Stimulated activated CD8-positive, alpha-beta memory T cell treated with anti-CD3 and anti-CD28 coated beads, Interleukin-15, amount 100 ng/mL, for 24 hours (primary cell): ENCODE data around the gene CNTROB.
"Not testable (repeated sequence)": the region's sequence is repeated elsewhere in the genome, so short reads cannot be mapped to it uniquely, and the experiment has no call there.

Experiments used
- DNase-seq: peaks from one replicate; pipeline ENCODE4 v3.0.0-alpha.2; 2020; ENCODE audit warnings: low read depth

CNTROB gene

DNA sequence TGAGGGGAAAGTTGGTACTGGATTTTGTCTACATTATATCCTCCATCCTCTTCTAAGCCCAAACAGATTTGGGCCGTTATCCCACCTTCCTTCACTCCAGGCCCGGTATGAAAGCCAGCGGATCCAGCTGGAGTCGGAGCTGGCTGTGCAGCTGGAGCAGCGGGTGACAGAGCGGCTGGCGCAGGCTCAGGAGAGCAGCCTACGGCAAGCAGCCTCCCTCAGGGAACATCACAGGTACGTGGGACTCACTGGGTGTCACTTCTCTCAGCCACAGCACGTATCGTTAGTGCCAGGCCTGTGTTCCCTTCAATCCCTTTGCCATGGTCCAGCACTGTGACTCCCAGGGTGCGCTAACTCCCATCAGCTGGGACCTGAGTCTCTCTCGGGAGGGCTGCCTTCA lies 11.3 kb downstream of the CNTROB start:
- DNase-seq, result no peak

DNA sequence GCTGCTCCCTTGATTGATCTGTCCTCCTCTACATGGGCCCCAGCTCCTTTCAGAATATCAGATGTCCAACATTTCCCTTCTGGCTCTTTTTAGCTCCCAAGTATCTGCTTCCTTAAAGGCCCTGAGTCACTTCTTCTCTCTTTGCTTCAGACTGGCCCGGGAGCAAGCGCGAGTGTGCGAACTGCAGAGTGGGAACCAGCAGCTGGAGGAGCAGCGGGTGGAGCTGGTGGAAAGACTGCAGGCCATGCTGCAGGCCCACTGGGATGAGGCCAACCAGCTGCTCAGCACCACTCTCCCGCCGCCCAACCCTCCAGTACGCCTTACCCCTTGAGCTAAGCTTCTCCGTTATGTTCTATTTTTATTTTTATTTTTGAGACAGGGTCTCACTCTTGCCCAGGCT lies 12.3 kb downstream of the CNTROB start:
- no peak for DNase-seq

DNA sequence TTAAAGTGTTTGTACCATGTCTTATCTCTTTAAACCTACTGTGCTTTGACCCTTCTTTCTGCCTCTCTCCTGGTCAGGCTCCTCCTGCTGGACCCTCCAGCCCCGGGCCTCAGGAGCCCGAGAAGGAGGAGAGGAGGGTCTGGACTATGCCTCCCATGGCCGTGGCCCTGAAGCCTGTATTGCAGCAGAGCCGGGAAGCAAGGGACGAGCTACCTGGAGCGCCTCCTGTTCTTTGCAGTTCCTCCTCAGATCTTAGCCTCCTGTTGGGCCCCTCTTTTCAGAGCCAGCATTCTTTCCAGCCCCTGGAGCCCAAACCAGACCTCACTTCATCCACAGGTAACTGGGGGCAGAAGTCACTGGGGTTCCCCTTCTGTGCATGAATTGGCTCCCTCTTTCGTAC lies 13.6 kb downstream of the CNTROB start:
- no peak for DNase-seq

DNA sequence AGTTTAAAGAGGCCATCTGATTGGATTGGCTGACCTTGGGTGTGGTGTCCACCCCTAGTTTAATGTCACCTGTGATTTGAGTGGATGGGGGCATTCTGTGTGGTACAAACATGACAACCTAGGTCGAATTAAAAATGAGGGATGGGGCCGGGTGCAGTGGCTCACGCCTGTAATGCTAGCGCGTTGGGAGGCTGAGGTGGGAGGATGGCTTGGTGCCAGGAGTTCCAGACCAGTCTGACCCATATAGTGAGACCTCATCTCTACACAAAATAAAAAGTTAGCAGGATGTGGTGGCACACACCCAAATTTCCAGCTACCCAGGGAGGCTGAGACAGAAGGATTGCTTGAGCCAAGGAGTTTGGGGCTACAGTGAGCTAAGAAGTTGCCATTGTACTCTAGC lies 14.4 kb downstream of the CNTROB start:
- DNase-seq, result no peak

DNA sequence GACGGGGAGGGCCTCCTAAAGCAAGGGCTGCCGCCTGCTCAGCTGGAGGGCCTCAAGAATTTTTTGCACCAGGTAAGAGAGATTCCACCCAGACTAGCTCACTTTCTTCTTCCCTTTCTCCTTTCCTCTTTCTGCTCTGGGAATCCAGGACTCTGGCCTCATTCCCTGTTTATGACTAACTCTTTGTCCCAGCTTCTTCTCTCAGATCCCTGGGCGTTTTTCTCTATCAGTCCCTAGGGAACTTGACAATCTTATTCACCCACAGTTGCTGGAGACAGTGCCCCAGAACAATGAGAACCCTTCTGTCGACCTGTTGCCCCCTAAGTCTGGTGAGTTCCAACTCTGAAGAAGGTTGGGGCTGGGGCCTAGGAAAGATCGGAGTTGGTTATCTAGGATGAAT lies 15.6 kb downstream of the CNTROB start:
- DNase-seq, result no peak

DNA sequence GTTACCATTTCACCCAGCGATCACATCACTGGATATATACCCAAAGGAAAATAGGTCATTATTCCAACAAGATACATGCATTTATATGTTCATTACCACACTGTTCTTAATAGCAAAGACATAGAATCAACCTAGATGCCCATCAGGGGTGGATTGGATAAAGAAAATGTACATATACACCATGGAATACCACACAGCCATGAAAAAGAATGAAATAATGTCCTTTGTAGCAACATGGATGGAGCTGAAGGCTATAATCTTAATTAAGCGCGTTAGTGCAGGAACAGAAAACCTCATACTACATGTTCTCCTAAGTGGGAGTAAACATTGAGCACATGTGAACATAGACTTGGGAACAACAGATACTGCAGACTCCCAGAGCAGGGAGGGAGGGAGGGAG lies 18.6 kb downstream of the CNTROB start:
- DNase-seq, result no peak

DNA sequence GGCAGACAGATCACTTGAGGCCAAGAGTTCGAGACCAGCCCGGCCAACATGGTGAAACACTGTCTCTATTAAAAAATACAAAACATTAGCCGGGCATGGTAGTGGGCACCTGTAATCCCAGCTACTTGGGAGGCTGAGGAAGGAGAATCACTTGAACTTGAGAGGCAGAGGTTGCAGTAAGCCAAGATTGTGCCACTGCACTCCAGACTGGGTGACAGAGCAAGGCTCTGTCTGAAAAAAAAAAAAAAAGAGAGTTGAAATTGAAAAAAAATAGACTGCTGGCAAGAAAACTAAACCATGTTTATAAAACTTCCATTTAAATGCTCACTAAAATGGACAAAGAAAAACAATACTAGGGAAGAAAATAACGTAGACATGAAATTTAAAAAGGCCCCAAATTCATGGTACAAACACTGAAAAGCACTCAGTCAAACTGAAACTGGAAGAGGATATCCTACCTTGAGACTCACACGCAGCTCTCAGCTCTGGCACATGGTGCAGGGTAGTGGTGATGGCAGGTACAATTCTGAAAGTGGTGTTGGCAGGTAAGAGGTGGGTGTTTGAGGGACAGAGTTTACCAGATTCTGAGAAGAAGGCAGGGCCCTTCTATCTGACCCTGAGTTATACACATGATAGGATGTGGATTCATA lies 19.3 kb downstream of the CNTROB start:
- DNase-seq, result no peak

DNA sequence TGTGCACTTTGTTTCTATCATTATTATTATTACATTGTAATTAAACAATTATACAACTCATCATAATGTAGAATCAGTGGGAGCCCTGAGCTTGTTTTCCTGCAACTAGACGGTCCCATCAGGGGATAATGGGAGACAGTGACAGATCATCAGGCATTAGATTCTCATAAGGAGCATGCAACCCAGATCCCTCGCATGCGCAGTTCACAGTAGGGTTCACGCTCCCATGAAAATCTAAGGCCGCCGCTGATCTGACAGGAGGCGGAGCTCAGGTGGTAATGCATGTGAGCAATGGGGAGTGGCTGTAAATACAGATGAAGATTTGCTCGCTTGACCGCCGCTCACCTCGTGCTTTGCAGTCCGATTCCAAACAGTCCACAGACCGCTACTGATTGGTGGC lies 21.3 kb downstream of the CNTROB start:
- not testable (repeated sequence) for DNase-seq

DNA sequence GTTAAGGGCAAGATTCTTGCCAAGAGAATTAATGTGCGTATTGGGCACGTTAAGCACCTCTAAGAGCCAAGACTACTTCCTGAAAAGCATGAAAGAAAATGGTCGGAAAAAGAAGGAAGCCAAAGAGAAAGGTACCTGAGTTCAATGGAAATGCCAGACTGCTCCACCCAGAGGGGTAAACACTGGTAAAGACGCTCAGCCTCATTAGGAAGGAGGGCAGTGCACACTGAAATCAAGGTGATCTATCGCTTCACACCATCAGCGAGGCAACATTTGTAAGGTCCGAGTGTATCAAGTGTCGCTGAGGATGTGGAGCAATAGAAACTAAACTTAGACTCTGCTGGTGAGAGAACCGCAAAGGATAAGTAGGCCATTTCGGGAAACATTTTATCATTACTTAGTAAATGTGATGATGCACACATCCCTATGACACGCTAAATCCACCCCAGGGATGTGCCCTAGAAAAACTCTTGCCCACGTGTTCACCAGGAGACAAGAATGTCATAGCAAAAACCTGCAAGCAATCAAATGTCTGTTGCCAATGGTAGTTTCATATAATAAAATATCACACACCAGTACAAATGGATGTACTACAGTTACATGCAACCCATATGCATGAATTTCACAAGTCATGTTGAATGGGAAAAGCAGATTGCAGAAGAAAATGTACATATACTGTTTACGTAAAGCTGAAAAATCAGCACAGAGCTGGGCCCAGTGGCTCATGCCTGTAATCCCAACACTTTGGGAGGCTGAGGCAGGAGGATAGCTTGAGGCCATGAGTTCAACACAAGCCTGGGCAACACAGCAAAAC lies 23.6 kb downstream of the CNTROB start:
- DNase-seq, result no peak

DNA sequence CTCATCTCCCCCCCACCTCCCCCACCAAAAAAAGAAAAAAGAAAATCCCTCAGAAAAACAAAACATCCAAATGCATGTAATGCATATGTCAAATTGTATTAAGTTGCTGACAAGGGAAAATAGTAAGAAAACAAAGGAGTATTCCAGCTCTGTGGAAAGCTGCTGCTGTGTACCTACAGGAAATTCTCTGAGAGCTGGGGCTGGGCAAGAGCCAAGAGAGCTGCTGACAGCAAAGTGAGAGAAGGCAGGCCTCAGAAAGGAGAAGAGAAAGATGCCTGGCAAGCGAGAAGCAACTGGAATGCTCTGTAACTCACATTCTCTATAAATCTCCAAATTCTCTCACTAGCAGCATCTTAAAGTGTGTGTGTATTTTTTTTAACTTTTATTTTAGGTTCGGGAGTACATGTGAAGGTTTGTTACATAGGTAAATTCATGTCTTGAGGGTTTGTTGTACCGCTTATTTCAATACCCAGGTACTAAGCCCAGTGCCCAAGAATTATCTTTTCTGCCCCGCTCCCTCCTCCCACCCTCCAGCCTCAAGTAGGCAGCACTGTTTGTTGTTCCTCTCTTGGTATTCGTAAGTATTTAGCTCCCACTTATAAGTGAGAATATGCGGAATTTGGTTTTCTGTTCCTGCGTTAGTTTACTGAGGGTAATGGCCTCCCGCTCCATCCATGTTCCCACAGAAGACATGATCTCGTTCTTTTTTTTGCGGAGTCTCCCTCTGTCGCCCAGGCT lies 24.4 kb downstream of the CNTROB start:
- DNase-seq, result no peak

DNA sequence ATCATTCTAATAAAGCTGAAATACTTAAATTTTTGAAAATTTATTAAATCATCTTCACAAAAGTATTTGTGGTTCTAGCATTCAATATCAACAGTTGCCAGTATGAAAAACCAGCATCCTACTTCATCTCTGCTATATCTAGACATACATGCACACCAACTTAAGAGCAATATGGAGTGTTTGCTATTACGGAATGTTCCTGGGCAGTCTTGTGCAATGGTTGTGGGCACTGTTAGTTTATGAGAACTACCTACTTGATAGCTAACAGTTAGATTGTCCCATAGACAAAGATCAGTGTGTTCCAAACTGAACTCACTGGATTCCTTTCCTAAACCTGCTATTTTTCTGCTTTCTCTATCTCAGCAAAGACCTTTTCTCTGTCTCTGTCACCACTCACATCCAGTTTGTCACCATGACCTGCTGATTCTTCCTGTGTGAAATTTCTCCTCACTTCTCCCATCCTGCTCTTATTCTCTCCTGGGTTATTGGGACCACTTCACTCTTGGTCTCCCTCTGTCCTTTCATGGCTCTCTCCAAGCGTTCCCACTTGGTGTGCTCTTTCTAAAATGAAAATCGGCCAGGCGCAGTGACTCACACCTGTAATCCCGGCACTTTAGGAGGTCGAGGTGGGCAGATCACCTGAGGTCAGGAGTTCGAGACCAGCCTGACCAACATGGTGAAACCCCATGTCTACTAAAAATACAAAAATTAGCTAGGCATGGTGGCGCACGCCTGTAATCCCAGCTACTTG lies 27.7 kb downstream of the CNTROB start:
- no peak for DNase-seq

DNA sequence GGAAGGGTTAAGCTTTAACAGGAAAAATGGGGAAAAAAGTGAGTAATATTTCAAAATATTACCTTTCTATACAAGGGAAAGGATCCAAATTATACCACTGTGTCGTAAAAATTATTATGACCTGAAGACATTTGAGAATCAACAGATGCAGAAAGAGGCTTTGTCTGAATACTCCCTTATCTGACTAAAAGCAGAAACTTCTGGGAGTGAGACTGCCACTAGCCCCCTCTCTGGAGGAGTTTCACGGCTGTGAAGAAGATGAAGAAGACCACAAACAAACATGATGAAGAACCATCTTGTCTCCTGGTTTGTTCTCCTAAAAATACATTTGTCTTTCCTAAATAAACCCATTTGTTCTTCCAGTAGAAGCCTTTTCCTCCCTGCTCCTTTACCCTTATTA lies 29.4 kb downstream of the CNTROB start:
- no peak for DNase-seq

DNA sequence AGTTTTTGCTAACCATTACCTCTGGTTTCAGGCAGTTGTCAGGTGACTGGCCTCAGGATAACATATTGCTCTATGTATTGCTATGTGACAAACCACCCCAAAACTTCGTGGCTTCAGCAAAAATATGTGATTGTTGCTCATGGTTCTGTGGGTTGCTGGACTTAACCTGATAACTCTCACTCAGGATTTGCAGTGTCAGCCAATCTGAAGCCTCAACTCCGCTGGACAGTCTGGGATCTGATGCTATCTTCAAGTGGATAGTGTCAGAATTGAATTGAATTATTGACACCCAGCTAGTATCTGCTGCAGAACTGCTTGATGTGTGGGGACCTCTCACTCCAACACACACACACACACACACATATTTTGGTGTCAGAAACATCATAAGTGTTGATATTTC lies 35.7 kb downstream of the CNTROB start:
- DNase-seq, result no peak

DNA sequence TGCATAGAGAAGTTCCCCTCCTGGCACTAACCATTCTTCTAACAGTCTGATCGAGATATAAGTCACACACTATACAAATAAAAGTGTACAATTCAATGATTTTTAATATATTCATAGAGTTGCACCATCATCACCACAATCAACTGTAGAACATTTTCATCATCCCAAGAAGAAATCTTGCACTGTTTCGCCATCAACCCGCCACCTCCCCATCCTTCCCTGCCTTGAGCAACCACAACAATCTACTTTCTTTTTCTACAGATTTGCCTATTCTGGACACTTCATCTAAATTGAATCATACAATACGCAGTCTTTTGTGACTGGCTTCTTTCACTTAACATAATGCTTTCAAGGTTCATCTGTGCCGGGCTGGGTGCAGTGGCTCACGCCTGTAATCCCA lies 37.4 kb downstream of the CNTROB start:
- no peak for DNase-seq

DNA sequence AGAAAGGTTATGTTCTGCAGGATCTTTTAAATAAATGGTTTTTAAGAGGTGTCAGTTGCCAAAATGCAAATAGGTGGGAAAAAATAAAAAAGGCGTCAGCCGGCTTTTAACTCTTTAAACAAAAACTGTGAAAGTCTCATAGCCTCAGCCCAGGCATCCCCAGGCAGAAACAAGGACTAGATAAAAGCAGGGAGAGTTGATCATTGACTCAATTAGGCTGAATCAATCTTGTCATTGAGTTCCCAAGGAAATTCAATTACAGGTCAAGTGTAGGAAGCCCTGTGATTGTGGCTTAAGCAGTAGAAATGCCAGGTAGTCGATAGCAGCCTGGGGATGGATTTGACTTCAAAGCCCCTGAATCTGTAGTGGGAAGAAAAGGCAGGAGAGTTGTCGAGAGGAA lies 39.6 kb downstream of the CNTROB start:
- DNase-seq, result no peak

DNA sequence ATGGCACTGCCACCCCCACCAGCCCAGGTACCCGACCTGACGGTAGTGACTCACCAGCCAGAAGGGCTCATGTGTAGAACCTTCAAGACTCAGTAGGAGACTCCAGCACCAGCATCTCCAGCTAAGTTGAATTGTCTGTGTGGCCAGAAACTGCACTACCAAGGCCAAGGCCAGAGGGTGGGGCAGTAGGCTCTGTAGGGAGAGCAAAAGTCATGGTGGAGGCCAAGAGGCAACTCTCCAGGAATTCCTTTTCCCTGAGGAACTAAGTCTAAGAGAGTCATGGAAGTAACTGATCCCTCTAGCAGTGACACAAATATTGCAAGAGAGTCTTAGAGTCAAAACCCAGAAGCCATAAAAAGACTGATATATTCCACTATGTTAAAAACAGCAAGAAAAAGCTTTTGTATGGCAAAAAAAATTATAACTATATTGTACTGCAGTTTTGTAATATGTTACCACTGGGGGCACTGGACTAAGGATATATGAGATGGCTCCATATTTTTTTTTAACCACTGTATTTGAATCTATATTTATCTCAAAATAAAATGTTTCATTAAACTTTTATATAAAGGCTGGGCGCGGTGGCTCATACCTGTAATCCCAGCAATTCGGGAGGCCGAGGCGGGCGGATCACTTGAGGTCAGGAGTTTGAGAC lies 40.3 kb downstream of the CNTROB start:
- DNase-seq, result no peak

DNA sequence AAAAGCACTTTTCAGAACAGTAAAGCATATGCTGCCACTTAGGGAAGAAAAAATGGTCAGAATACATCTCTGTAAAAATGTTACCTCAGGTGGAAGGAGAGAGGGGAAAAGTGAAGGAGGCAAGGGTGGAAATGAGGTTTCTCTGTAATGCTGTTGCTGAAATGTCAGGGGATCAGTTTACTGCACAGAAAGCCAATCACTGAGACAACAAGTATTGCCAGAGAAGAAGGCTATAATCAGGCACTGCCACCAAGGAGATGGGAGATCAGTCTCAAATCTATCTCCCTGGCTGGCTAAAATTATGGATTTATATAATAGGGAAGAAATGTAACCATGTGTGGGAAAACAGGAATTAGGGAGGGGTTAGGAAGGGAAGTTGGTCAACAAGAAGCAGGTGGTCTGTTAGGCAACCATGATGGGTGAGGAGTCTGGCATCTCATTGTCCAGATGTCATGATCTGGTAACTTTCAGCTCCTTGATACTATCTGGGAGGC lies 42.7 kb downstream of the CNTROB start:
- no peak for DNase-seq

DNA sequence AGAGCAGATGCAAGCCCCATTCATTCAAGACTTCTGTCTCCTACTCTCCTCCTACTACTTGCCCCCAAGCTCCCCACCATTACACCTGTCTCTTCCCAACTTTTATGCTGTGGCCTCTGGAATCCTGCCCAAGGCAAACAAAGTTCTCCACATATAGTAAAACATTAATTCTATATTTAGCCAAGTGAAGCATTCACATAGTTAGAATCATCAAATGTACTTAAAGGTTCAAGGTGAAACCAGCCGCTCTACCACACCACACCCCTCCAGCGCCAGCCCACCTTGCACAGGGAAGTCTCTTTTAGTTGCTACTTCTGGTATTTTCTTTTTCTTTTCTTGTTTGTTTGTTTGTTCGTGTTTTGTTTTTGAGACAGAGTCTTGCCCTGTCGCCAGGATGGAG lies 45.0 kb downstream of the CNTROB start:
- DNase-seq, result no peak

DNA sequence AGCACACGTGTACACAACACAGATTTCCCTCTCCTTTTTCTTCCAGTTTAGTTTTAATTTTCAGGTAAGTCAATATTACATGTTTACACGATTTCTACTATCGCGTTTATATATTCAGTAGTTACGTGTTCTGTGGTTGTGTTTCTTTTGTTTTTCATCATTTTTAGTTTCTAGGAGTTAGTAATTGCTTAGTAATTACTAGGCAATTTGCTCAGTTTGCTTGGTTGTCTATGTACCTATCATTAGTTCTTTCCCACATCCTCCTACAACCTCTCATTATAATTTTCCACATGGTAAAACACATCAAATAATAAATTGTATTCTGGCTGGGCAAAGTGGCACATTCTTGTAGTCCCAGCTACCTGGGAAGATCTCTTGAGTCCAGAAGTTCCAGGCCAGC lies 45.8 kb downstream of the CNTROB start:
- no peak for DNase-seq

DNA sequence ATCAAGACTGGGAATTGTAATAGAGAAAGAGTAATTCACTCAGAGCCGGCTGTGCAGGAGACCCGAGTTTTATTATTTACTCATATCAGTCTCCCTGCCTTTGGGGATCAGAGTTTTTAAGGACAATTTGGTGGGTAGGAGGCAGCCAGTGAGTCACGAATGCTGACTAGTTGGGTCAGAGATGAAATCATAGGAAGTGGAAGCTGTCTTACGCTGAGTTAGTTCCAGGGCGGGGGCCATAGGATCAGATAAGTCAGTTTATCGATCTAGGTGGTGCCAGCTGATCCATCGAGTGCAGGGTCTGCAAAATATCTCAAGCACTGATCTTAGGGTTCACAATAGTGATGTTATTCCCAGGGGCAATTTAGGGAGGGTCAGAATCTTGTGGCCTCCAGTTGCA lies 50.2 kb downstream of the CNTROB start:
- DNase-seq, result no peak

DNA sequence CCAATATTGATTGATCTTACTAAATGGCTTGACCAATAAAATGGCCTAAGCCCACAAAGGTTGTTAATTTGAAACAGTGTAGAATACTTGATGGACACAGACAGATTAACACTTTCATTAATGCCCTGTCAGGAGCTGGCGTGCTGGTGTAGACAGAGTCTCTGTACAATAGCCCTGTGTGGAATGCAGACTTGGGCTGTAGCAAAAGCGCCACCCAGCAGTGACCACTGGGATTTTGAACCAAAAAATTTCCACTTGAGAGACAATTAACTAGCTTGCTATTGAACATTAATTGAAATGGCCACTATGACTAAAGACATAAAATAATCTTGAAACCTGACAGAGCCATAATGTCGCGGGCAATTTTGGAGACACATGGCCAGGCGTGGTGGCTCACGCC lies 50.7 kb downstream of the CNTROB start:
- DNase-seq, result no peak

DNA sequence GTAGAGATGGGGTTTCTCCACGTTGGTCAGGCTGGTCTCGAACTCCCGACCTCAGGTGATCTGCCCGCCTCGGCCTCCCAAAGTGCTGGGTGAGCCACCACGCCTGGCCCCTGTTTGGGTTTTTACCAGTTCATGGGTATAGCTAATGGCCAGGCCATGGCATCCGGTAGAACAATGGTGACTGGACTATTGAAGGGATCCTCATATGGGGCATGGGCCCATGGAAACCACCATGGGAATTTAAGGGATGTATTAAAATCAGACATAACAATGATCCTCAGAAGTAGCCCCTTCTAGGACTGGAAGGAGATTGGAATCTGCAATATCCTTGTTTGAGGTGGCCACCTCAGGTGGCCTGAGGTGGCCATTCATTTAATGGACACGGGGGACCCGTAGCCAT lies 52.9 kb downstream of the CNTROB start:
- DNase-seq, result no peak
